ENCODE measurements around the gene FGR.
"Not testable (repeated sequence)": the region's sequence is repeated elsewhere in the genome, so short reads cannot be mapped to it uniquely, and the experiment has no call there.

Gene FGR

GRCh38 chr1:27659497-27660299, 24.7 kb upstream of the FGR start:
- peak; percentile 70 for DNase-seq (ENCODE audit: low read depth)

GRCh38 chr1:27658951-27659496, 24.0 kb upstream of the FGR start:
- DNase-seq (ENCODE audit: low read depth), result no peak

- DNase-seq (ENCODE audit: low read depth), result no peak
Observed at GRCh38 chr1:27656157-27656893, 21.3 kb upstream of the FGR start.

GRCh38 chr1:27655151-27655937, 20.4 kb upstream of the FGR start:
- DNase-seq (ENCODE audit: low read depth), result no peak

GRCh38 chr1:27652111-27652864, 17.3 kb upstream of the FGR start:
- DNase-seq (ENCODE audit: low read depth), result no peak

GRCh38 chr1:27650539-27651175, 15.7 kb upstream of the FGR start:
- no peak for DNase-seq (ENCODE audit: low read depth)

GRCh38 chr1:27650171-27650538, 15.2 kb upstream of the FGR start:
- DNase-seq (ENCODE audit: low read depth), result no peak

- DNase-seq (ENCODE audit: low read depth), result no peak
Observed at GRCh38 chr1:27649306-27649635, 14.3 kb upstream of the FGR start.

GRCh38 chr1:27648602-27649305, 13.8 kb upstream of the FGR start:
- no peak for DNase-seq (ENCODE audit: low read depth)

- DNase-seq (ENCODE audit: low read depth), result no peak
Observed at GRCh38 chr1:27647328-27647727, 12.3 kb upstream of the FGR start.

GRCh38 chr1:27646676-27647075, 11.7 kb upstream of the FGR start:
- DNase-seq (ENCODE audit: low read depth), result no peak

GRCh38 chr1:27645071-27645415, 10.1 kb upstream of the FGR start:
- no peak for DNase-seq (ENCODE audit: low read depth)

GRCh38 chr1:27644369-27645070, 9.5 kb upstream of the FGR start:
- DNase-seq (ENCODE audit: low read depth), result no peak

GRCh38 chr1:27643600-27644368, 8.8 kb upstream of the FGR start:
- peak; percentile 64 for DNase-seq (ENCODE audit: low read depth)

- not testable (repeated sequence) for DNase-seq (ENCODE audit: low read depth)
Observed at GRCh38 chr1:27640514-27640913, 5.5 kb upstream of the FGR start.

GRCh38 chr1:27638805-27639204, 3.8 kb upstream of the FGR start:
- DNase-seq (ENCODE audit: low read depth), result no peak

- no peak for DNase-seq (ENCODE audit: low read depth)
Observed at GRCh38 chr1:27638047-27638734, 3.2 kb upstream of the FGR start.

GRCh38 chr1:27635396-27636142, 584 bp upstream of the FGR start:
- DNase-seq (ENCODE audit: low read depth), result no peak
